Amygdala (tissue), 56 donors: ENCODE data around the gene MAN1A1.

ENCODE experiments used
- DNase-seq, 56 donors: peaks; one replicate each; lab custom pipeline; 2025; lab: John Stamatoyannopoulos, UW

MAN1A1 gene

DNA sequence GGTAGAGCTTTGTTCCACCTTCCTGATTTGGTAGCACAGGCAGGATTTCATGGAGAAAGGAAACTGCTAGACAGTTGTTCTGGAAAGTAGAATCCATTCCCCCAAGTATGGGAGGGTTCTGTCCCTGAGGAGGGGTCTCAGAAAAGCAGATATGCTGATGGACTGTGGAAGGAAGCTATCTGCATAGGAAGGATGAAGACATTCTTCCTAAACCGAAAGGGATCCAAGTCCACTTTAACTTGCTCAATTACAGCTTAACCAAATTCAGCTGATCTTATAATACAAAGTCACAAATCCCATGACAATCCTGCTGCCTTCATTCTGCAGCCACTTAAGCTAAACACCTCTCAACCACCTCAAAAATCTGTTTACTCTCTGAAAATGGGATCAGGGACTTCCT lies 2.6 kb downstream of the MAN1A1 start:
- DNase-seq = no peak

DNA sequence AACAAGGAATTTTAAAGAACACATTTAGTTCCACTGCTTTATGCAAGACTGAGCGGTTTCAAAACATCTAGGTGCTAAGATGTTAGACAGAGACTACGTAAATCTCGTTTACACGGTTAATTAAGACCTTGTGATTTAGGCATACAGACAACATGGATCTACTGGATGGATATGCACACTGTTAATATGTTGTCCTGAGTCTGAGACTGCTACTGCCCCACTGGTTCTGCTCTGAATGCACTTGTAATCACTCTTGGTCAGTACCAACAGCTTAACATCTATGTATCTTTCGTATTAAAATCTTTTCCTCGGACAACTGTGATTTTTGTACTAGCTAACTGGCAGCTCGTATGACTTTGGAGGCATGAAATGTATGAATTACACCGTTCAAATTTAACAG lies 3.1 kb downstream of the MAN1A1 start:
- no peak for DNase-seq

DNA sequence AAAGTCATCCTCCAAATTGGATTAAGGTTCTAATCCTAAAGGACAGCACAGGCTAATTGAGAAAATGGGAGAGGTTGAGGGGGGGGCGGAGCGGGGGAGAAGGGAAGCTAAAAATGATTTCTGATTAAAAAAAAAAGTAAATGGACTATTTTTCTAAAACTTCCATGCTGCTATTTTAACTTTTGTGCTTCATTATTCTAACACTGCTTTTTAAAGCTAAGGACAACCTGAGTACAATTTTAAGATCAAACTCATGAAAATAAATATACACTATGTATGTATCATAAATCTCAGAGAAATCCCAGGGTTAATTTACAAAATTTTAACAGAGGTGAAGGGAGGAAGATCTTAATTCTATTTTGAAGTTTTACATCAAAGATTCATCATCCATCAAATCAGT lies 4.4 kb downstream of the MAN1A1 start:
- DNase-seq = no peak

DNA sequence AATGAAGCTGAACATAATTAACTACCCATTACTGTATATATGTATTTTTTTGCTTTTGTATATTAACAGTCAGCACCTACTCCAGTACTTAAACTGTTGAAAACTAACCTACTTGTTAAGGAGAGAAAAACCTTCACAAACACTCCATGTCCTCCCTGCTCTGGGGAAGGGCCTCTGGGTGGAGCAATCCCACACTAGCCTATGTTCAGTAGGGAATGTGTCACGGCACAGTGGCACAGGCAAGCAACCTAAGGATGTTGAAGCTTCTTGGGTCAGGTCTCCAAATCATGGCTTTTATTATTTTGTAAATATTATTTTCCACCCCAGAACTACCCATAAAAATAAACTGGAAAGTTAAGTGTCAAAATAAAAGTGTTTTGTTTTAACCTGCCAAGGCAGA lies 5.3 kb downstream of the MAN1A1 start:
- DNase-seq = no peak

DNA sequence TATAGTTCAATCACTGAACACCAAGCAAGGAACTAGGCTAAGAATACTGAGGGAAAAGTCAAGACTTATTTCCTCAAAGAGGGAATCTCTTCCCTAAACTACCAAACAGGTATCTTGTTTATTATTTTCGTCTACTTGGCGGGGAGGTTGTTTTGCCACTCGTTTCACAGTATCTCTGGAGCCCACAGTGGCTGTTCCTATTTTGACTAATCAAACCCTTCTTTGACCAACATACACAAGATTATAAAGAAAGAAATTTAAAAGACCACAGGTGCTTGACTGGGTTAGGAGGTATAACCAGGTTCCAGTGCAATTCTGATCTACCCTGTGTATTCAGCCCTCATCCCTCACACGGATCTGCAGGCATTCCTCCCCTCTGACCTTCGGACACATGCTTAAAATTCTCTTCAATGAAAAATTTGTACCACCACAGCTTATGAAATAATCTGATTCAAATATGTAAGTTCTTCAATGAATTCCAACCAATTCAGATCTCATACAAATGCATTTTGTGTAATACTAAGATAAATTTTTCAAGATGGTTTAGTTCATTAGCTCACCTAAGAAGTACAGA lies 5.9 kb downstream of the MAN1A1 start:
- DNase-seq = no peak

DNA sequence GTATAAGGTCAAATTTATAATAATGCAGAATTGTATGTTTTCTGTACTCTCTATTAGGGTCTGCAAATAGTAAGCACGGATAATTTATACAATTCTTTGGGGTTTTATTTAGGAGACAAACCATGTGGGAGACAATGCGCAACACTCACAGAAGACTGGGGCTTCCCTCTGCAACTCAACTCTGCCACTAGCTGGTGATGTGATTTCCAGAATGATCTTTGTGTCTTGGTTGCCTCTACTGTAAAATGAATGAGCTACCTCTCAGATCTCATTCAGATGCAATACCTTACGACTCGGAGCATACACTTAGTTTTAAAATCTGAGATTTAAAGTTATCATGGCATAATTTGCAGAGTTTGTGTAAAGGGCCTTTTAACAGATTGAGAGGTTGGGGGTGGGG lies 6.4 kb downstream of the MAN1A1 start:
- DNase-seq = no peak

DNA sequence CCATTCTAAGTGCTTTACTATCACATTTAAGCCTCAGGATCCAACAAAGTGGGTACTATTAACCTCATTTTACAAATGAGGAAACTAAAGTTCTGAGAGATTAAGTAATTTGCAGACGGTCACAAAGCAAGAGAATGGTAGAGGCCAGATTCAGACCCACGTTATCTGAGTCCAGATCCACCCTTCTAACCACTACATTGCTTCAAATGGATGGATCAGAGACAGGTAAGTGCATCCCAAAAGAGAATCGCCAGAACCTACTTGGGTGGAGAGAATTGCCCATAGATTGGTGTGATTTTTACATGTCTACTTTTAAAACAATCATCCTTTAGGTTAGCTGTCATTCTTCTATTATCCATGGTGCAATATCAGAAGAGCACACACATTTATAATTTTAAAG lies 7.1 kb downstream of the MAN1A1 start:
- no peak for DNase-seq

DNA sequence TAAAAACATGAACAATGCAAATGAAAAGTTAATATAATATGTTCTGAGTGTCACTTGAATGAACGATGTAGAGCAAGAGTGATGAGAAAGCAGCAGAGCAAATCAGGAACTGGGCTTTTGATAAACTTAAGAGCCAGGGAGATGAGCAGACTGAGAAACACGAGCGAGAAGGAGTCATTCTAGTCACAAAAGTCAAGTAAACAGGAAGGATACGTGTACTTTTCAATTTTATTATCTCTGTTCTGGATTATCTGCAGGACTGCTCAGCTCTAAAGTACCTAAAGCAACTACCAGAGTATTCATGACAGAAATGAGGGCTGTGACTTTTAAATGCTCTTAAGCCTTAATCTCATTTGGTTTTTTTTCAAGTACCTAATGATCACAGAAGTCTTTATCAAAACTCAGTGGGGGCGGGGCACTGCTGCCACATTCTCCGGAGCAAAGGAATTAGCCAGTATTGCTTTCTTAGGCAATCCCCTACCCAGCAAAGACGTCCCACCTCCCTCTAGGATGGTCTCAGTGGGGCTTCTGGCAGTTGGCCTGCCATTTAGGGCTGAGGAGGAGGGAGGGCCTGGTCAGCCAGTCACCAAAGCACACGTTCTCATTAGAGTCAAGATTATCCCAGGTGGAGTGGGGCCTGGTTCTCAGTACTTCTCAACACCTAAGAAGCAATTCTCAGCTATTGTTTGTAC lies 8.6 kb downstream of the MAN1A1 start:
- no peak for DNase-seq

DNA sequence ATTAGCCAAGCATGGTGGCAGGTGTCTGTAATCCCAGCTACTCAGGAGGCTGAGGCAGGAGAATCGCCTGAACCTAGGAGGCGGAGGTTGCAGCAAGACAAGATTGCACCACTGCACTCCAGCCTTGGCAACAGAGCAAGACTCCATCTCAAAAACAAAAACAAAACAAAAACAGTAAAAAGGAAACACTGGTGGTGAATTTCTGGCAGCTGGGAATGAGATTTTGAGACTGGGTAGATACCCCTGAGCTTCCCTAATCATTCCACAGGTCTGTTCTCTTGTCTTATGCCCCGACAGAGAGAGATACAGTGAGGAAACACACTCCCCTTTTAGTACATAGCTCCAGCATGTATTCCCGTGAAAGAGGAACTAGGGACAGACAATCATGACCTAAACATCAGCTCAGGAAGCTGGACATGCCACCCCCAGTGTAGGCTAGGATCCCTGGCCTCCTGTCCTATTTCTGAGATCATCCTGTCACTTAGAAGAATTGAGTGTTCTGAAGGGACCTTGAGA lies 9.6 kb downstream of the MAN1A1 start:
- no peak for DNase-seq

DNA sequence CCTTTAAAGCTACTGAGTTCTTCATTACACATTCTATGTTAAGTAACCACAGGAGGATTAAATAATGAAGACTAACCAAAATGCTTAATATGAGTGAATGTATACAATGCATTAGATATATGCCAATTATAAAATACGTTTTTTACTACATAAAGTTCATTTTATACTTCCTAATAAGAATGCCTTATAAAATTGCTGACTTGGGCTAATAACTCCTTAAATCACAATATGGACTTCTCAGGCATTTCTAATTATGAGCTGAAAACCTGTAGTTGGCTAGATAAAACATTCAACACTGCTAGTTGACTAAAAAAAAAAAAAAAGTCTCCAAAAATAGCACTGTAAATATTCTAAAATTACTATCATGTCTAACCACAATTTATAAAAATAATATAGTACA lies 11.8 kb downstream of the MAN1A1 start:
- no peak for DNase-seq

DNA sequence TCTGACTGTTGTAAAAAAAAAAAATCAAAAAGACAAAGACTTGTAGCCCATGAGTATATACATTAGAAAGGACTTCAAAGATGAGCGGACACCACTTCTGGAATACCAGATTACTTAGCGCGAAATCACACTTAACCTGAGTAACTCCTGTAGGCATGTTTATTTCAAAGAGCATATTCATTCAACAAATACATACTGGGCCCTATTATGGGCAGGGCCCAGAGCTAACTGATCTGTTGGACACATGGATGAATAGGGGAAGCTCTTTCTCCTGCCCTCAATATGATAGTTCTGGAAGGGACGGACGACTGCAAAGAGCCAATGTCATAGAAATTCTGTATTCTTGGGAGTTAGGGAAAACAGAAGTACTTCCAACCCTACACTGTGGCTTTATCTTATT lies 12.3 kb downstream of the MAN1A1 start:
- no peak for DNase-seq

DNA sequence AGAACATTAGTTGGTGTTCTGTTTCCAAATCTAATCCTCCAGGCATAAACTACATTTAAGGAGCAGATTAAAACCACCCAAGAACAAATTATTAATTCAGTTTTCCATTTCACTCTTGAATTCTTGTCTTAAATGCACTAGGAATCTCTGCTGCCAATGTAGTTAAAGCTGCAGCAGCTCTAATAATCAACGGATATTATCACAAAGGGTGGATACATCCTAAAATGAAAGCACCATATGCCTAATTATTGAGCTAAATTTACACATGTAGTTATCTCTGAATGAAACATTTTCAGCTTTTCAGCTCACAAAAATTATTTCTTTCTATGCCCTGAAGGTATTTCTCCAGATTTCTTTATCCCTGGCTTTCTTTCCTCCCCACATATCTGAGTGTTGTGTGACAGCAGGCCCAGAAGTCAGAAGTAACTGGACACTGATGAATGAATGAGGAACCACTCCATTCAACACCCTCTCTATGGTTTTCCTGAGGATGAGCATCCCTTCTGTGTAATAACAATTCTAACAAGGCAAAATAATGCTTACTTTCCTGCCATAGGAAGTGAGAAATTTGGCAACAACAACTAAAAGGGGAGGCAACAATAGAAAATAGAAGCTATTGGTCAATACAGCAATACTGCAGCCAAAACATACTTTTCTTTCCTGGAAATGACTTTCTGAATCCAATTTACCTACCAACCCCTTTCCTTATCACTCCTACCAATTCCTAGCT lies 14.9 kb downstream of the MAN1A1 start:
- no peak for DNase-seq

DNA sequence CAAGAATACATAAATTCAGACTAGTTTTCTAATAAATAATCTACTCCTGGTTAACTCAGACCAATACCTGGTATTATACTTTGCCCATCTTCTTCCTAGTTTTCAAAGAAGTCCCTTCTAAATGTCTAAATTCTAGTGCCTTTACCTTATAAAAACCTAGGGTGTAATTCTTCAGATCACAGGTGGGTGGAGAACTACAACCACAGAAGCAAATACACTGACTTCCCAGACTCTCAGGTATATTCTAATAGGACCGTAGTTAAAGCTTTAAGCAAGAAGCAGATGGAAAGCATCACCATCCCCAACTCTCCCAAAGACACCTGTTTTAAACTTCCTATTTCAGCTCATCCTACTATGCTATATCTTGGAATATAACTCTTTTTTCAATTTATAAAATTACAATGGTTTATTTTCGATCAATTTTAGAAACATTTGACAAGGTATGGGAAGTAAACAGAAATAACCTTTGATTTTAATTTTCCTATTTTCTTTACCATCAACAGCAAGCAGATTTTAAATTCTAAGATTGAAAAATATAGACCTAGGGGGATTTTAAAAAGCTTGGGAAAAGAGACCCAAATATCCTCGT lies 15.8 kb downstream of the MAN1A1 start:
- no peak for DNase-seq

DNA sequence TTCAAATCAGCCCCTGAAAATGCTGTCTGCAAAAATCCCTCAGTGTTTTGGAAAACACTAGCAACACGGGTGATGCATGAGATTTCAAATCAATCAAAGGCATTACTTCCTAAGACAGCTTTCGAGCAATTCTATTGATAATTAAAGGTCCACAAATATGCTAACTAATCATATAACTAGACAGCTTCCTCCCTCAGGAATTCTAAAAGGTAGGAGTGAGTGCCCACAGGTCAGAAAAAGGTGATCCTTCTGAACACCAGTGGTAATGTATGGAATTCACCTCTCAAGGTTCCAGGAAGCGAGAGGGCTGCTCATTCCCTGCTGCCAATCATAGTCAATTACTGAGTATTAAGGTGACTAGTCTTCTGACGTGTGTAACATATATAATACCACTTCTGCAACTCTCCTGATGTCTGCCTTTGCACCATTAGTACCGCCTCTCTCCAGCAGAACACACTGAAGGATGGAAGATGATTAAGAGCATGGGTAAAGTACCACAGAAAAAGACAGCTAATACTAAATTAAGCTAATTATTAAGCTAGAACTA lies 16.4 kb downstream of the MAN1A1 start:
- no peak for DNase-seq

DNA sequence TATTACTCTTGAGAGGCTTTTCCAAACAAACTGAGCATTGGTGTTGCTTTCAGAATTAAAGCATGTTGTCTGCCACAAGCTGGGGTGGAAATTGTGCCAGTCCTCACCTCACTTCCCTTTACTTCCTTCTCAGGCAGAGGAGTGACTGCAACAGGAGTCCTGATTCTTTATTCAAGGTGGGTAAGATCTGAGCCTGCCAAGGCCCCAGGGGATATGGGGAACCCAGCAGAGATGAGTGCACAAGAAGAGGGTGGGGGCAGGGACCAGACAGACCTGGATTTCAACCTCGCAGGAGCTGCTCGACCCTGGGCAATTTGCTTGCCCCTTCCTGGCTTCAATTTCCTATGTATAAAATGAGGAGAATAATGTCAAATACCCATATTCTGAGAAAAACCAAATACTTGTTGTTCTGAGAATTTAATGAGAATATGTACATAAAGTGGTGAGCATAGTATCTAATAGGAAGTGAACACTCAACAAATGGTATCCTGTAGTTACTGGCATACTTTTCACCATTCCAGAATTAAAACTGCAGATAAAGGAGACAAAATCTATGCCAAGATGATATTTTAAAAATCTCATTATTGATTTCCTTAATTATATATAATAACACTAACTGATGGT lies 17.8 kb downstream of the MAN1A1 start:
- no peak for DNase-seq

DNA sequence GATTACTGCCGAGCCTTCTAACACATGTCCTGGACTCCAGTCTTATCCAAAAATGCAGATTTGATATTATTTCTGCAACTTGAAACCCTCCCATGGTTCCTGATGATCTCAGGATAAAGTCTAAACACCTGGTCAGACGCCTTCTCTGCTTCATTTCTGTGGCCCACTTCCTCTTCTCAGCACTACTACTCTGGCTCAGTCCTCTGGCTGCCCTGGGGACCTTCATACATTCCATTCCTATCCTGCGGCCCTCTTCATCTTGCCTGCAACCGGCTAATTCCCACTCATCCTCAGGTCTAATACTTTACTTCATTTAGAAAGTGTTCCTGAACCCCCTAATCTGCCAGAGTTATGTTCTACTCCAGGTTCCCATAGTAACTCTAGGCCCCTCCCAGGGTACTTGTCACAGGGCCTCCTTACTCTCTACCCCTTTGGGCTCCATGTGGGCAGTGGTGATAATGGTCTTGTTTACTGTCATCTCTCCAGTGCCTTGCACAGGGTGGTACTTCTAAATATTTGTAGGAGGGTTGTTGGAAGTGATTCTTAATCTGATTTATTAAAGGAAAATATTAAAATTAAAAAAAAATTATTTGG lies 18.9 kb downstream of the MAN1A1 start:
- DNase-seq = no peak

DNA sequence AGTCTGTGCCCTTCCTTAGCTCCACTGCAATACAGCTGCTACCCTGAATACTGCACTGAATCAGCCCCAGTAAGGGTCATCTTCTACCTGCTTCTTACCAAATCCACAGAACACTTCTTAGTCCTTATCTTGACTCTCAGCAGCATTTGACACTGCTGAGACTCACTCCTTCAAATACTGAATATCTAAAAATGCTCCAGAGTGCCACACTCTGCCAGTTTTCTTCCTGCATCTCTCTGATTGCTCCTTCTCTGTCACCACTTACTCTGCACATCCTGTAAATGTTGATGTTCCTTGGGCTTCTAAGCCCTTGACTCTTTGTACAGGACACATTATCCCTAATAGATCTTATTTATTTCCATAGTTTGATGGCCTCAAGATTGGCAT lies 19.8 kb downstream of the MAN1A1 start:
- no peak for DNase-seq

DNA sequence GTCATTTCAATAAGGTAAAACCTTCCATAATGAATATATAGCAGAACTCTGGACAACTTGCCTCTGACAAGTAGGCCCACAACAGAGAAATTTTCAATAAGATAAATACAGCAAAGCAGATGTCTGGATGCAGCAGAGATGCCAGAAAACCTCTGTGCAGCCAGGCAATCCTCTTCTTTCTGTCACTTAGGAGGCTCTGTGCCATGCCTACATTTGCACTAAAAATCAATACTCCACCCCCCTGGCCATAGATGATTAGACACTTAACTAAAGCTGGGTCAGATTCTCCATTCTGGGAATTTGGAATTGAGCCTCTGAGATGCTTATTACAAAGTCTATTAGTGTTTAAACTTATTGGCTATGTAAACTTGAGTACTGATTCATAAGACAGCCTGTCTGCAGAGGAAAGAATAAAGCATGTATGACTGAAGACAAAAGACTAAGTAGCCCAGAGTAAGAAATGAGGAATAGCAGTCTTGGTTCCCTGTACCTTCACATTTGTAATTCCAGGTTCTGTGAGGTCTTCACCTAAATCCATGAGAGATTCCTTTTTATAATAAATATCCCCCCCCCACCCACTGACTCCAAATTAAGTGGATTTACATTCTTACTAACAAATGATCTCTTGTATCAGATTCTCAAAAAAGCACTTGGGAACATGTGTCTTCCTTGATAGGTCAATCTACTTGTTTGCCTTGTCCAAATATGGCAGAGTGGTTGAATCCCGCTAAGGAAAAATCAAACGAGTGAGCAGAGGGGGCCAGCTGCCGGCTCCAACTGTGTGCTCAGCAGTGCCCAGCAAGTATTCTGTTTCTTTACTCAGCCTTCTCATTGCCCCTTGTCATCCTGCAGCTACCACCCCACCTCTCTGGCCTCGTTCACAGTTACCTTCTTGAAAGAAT lies 20.4 kb downstream of the MAN1A1 start:
- no peak for DNase-seq

DNA sequence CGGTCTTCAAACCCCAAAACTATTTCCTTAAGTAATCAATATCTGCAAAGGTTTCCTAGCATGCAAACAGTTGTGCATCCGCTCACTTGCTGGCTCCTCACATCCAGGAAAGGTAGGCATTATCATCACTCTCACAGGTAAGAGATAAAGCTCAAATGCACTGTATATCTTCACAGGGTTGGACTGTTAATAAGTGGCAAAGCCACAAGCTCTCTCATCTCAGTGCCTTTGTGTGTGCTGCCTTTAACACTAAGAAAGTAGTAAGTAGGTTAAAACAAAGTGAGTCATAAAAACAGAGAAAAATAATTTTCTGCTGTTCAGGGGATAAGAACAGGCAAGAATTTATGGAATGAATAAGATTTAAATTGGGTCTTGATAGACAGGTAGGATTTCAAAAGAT lies 21.3 kb downstream of the MAN1A1 start:
- DNase-seq = no peak
